Spinal cord (tissue), 10 donors: ENCODE measurements around the gene PIK3R5. TPM values are rescaled to one million over a fixed set of nuclear protein-coding genes. Genes with fewer than 3 reads are reported as not detected.

ENCODE experiments used
- DNase-seq, 6 donors: peaks; one replicate each; pipeline versions ENCODE4 v3.0.0 to v3.0.0-alpha.2; 2013 to 2015; ENCODE audit warnings: low spot score in 6 of 6, low read depth in 4 of 6
- H3K27ac ChIP-seq: one replicate; pipeline ENCODE4 v1.5.1; 2013; ENCODE audit warnings: low read depth, low read length, control low read depth
- H3K27me3 ChIP-seq: one replicate; pipeline ENCODE4 v1.6.1; 2013; ENCODE audit warnings: low read length; ENCODE audit not compliant: control insufficient read depth, insufficient read depth
- H3K36me3 ChIP-seq: one replicate; pipeline ENCODE4 v1.6.1; 2013; ENCODE audit warnings: low read length; ENCODE audit not compliant: control insufficient read depth, insufficient read depth
- H3K4me1 ChIP-seq: one replicate; pipeline ENCODE4 v1.6.1; 2013; ENCODE audit warnings: low read length; ENCODE audit not compliant: control insufficient read depth, insufficient read depth
- H3K4me3 ChIP-seq: one replicate; pipeline ENCODE4 v1.5.1; 2013; ENCODE audit warnings: low read depth, low read length, control low read depth
- H3K9me3 ChIP-seq: one replicate; pipeline ENCODE4 v1.6.1; 2013; ENCODE audit warnings: low read length; ENCODE audit not compliant: control insufficient read depth, insufficient read depth
- WGBS: methylation state at CpG from one replicate; pipeline ENCODE4 v1.1.5; 2013; ENCODE audit warnings: missing lambda C conversion rate; ENCODE audit not compliant: insufficient coverage; 5-methylcytosine and 5-hydroxymethylcytosine counted together
- polyA plus RNA-seq, 2 donors: library from polyadenylated mRNA; unstranded; fragments of 120-200 nt; gene quantifications; one replicate each; pipeline ENCODE4 v1.2.1, GENCODE V29; 2013; ENCODE audit not compliant: insufficient read length in 2 of 2
- total RNA-seq, 2 donors: library from RNA; depleted of rRNA in 1 of 2; stranded (reverse); fragments of 120-200 nt in 1 of 2; fragments of >200 nt in 1 of 2; gene quantifications; one replicate each; pipeline versions ENCODE4 v1.2.3 to v1.2.4, GENCODE V29; 2013 to 2014
- donor health status: healthy.

The PIK3R5 gene
- total and polyA plus RNA-seq, 4 donors = 2.5 to 3.3 (median 2.7) TPM

GRCh38 chr17:8830141-8830540 is 135.4 kb downstream of the PIK3R5 start:
- DNase-seq = no peak
- Histone ChIP-seq H3K4me3 (no peak overlapping the region), H3K36me3 (peaks cover 4% of the 10 kb centered on the region), H3K27me3 (peaks cover 6% of the 10 kb centered on the region), H3K27ac (no peak overlapping the region), H3K9me3 (peaks cover 2% of the 10 kb centered on the region), H3K4me1 (peaks cover 7% of the 10 kb centered on the region)
- 82% methylated on average over 10 of the region's 10 CpGs for WGBS

DNA sequence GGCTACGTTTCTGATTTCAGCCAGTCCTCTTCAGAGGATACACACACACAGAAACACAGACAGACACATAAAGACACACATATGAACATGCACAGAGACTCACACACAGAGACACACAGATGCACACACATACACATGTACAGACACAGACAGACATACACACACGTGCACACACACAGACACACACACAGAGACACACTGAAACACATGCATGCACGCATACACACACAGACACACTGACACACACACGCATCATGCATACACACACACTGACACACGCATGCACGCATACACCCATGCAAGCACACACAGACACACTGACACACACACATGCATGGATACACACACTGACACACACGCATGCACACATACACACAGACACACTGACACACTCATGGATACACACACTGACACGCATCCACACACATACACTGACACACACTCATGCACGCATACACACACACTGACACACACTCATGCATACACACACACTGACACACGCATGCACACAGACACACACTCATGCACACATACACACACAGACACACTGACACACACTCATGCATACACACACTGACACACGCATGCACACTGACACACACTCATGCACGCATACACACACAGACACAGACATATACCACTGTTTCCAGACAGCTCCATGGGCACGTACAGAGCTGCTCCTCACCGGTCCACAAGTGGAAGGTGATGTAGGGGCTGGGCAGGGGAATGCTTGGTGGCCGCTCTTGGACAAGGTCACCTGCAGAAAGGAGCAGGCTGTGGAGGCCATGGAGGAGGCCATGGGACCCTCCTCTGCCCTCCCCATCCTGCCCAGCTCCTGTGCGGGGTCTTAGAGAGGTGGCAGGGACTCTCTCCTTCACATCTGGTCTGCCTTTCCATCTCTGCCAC is 136.2 kb downstream of the PIK3R5 start:
- Histone ChIP-seq H3K4me1 (peaks cover 7% of the 10 kb centered on the region), H3K4me3 (no peak overlapping the region), H3K9me3 (peaks cover 6% of the 10 kb centered on the region), H3K27me3 (peaks cover 6% of the 10 kb centered on the region), H3K36me3 (peaks cover 4% of the 10 kb centered on the region), H3K27ac (no peak overlapping the region)
- WGBS = 88% methylated on average over 15 of the region's 16 CpGs
- no peak for DNase-seq

Other genes starting within 250 kb of the PIK3R5 start
- under 1 TPM in 1 of 2 donors, not detected in 1; 0.22 TPM for gene CCDC42, start 220.9 kb downstream of the PIK3R5 start, total RNA-seq
- not detected for gene CCDC42, start 220.9 kb downstream of the PIK3R5 start, polyA plus RNA-seq
- gene SPDYE4, start 207.2 kb downstream of the PIK3R5 start, total RNA-seq = not detected
- gene SPDYE4, start 207.2 kb downstream of the PIK3R5 start, polyA plus RNA-seq = under 1 TPM in 1 of 2 donors, not detected in 1; 0.98 TPM
- under 1 TPM in 1 of 2 donors, not detected in 1; 0.11 TPM for gene MFSD6L, start 166.3 kb downstream of the PIK3R5 start, total RNA-seq
- under 1 TPM; 0.16 to 0.36 TPM for gene MFSD6L, start 166.3 kb downstream of the PIK3R5 start, polyA plus RNA-seq
- under 1 TPM; 0.50 to 0.94 TPM for gene PIK3R6, start 98.0 kb downstream of the PIK3R5 start, total RNA-seq
- gene PIK3R6, start 98.0 kb downstream of the PIK3R5 start, polyA plus RNA-seq = 1 to 10 TPM; 3.2 to 4.7 TPM
- gene NTN1, start 55.8 kb upstream of the PIK3R5 start, total RNA-seq = 10 to 100 TPM; 18.7 to 32.2 TPM
- 100 to 1,000 TPM in 1 of 2 donors, 10 to 100 TPM in 1; 88.0 to 137 TPM for gene NTN1, start 55.8 kb upstream of the PIK3R5 start, polyA plus RNA-seq